Prostate gland (tissue), 2 donors: Measurements from ENCODE around the gene ZC3H18.

Experiments used
- POLR2AphosphoS5 ChIP-seq: sonication (generic); formaldehyde crosslinking; IDR thresholded peaks from one replicate; pipeline ENCODE4 v1.6.1; 2017; ENCODE audit warnings: antibody characterized with exemption
- TF ChIP-seq, protein P1 (sequence below), 4 experiments: fragments of 200-600 bp in 2 of 4; fragments of 450-650 bp in 2 of 4; sonication (generic) in 2 of 4; IDR thresholded peaks; 1 replicate in 3 of 4; 2 replicates in 1 of 4; pipeline ENCODE4 v1.5.1; 2016 to 2019; ENCODE audit warnings: antibody characterized with exemption in 4 of 4, mild to moderate bottlenecking in 2 of 4, moderate library complexity in 2 of 4

DNA sequence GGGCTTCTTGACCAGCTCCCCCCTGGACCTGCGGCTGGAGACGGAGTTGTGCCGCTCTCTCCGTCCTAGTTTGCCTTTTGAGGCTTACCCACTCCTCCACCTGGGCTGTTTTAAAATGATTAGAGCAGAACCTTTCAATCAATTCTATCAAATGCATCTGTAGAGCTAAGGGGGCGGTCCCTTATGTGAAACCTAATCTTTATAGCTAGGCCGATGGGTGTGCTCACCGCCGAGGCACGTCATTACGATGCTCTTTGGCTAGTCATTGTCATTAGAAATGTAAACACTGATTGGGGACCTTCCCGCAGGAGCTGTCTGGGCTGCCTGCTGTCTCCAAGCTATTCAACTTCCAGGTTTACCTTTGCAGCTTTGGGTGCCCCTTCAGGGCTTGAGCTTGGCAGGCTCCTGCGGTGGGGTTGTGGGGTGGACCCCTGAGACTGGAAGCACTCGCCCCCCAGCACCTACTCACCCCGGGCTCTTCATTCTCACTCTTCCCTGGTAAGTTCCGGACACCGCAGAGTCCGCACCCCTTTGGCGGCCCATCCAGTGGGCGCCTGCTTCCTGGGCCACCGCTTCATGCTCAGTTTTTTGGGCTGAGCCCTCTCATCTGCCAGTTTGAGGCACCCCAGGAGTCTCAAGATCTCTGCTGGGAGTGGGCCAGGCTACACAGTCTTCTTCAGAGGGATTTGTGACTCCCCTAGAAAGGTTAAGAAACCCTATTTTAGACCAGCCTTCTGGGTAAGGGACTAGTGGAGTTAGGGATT lies 47.2 kb downstream of the ZC3H18 start:
- peak; percentile 60 for TF ChIP-seq POLR2AphosphoS5
- TF ChIP-seq, protein P1, sequence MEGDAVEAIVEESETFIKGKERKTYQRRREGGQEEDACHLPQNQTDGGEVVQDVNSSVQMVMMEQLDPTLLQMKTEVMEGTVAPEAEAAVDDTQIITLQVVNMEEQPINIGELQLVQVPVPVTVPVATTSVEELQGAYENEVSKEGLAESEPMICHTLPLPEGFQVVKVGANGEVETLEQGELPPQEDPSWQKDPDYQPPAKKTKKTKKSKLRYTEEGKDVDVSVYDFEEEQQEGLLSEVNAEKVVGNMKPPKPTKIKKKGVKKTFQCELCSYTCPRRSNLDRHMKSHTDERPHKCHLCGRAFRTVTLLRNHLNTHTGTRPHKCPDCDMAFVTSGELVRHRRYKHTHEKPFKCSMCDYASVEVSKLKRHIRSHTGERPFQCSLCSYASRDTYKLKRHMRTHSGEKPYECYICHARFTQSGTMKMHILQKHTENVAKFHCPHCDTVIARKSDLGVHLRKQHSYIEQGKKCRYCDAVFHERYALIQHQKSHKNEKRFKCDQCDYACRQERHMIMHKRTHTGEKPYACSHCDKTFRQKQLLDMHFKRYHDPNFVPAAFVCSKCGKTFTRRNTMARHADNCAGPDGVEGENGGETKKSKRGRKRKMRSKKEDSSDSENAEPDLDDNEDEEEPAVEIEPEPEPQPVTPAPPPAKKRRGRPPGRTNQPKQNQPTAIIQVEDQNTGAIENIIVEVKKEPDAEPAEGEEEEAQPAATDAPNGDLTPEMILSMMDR (IDR thresholded peaks at IDR 0.05), result no peak
